ENCODE results near the gene UQCRFS1. TPM values are rescaled to one million over a fixed set of nuclear protein-coding genes. Genes with fewer than 3 reads are reported as not detected.
"Not testable (repeated sequence)": the region's sequence is repeated elsewhere in the genome, so short reads cannot be mapped to it uniquely, and the experiment has no call there.

UQCRFS1 gene
- total and polyA plus RNA-seq, 4 donors = 11.7 to 35.0 (median 18.8) TPM

DNA sequence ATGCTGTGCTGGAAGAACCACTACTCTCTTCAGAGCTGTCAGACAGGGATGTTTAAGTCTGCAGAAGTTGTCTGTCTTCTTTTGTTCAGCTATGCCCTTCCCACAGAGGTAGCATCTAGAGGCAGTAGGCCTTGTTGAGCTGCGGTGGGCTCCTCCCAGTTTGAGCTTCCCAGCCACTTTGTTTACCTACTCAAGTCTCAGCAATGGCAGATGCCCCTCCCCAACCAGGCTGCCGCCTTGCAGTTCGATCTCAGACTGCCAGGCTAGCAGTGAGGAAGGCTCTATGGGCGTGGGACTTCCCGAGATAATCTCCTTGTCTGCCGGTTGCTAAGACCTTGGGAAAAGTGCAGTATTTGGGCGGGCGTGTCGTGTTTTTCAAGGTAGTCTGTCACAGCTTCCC is 42.1 kb upstream of the UQCRFS1 start:
- Histone ChIP-seq H3K36me3 (ENCODE audit: control insufficient read depth in 4 of 4, insufficient read depth in 4 of 4, low read length in 4 of 4) (no peaks in the 10 kb centered on the region), H3K9ac (ENCODE audit: insufficient read depth in 1 of 2, low read length in 2 of 2) (peak overlapping the region in 1 of 2 donors; percentile 25), H3K9me3 (ENCODE audit: control insufficient read depth in 4 of 4, insufficient read depth in 3 of 4, low read length in 3 of 4) (peaks cover 0 to 9% (median 0%) of the 10 kb centered on the region in 4 donors), H3K4me3 (no peak overlapping the region), H3K27ac (ENCODE audit: low read depth in 1 of 2, low read length in 1 of 2) (no peak overlapping the region), H3K4me1 (ENCODE audit: control insufficient read depth in 5 of 5, insufficient read depth in 5 of 5, low read length in 5 of 5) (no peaks in the 10 kb centered on the region), H3K27me3 (ENCODE audit: control insufficient read depth in 3 of 3, insufficient read depth in 3 of 3, low read length in 2 of 3) (no peaks in the 10 kb centered on the region)
- ATAC-seq (ENCODE audit: insufficient read depth, low FRiP score) (no peak), DNase-seq (no peak)
- WGBS, 2 donors = 79 to 88% methylated on average over 9 of the region's 9 CpGs
- TF ChIP-seq, protein P1, sequence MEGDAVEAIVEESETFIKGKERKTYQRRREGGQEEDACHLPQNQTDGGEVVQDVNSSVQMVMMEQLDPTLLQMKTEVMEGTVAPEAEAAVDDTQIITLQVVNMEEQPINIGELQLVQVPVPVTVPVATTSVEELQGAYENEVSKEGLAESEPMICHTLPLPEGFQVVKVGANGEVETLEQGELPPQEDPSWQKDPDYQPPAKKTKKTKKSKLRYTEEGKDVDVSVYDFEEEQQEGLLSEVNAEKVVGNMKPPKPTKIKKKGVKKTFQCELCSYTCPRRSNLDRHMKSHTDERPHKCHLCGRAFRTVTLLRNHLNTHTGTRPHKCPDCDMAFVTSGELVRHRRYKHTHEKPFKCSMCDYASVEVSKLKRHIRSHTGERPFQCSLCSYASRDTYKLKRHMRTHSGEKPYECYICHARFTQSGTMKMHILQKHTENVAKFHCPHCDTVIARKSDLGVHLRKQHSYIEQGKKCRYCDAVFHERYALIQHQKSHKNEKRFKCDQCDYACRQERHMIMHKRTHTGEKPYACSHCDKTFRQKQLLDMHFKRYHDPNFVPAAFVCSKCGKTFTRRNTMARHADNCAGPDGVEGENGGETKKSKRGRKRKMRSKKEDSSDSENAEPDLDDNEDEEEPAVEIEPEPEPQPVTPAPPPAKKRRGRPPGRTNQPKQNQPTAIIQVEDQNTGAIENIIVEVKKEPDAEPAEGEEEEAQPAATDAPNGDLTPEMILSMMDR (IDR thresholded peaks at IDR 0.05; ENCODE audit: control extremely low read depth, extremely low read depth) = no peak

GRCh38 chr19:29249798-29250197 is 36.8 kb upstream of the UQCRFS1 start:
- H3K9ac ChIP-seq (ENCODE audit: insufficient read depth in 1 of 2, low read length in 2 of 2); H3K4me1 ChIP-seq (ENCODE audit: control insufficient read depth in 5 of 5, insufficient read depth in 5 of 5, low read length in 5 of 5); H3K27me3 ChIP-seq (ENCODE audit: control insufficient read depth in 3 of 3, insufficient read depth in 3 of 3, low read length in 2 of 3); ATAC-seq (ENCODE audit: insufficient read depth, low FRiP score); DNase-seq; H3K4me3 ChIP-seq; H3K27ac ChIP-seq (ENCODE audit: low read depth in 1 of 2, low read length in 1 of 2); H3K36me3 ChIP-seq (ENCODE audit: control insufficient read depth in 4 of 4, insufficient read depth in 4 of 4, low read length in 4 of 4); H3K9me3 ChIP-seq (ENCODE audit: control insufficient read depth in 4 of 4, insufficient read depth in 3 of 4, low read length in 3 of 4): not testable (repeated sequence)
- 70 to 82% methylated on average over 3 of the region's 3 CpGs for WGBS, 2 donors

DNA sequence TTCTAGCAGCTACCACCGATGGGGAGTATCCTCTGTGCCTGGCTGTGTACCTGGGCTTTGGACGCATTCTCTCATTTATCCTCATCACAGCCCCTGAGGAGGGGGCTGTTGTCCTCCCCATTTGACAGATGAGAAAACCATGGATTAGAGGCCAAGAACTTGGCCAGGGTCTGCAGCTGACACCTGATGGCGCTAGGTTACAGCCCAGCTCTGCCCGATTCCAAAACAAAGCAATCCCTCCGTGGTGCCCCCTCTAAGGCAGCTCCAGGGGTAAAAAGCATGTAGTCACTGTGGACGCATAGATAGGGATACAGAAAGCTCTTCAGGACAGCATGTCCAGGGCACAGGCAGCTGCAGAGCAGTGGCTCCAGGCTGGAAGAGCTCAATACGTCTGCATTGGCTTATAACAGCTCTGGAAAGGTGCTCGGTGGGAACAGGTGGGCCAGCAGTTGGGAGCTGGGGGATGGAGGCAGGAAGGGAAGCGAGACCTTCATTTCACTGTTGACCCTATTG is 35.4 kb upstream of the UQCRFS1 start:
- DNase-seq = no peak
- no peaks in the 10 kb centered on the region for H3K36me3 ChIP-seq (ENCODE audit: control insufficient read depth in 4 of 4, insufficient read depth in 4 of 4, low read length in 4 of 4)
- 50 to 62% methylated on average over 9 of the region's 9 CpGs for WGBS, 2 donors
- no peak overlapping the region for H3K9ac ChIP-seq (ENCODE audit: insufficient read depth in 1 of 2, low read length in 2 of 2)
- peaks cover 0 to 3% (median 0%) of the 10 kb centered on the region in 3 donors for H3K27me3 ChIP-seq (ENCODE audit: control insufficient read depth in 3 of 3, insufficient read depth in 3 of 3, low read length in 2 of 3)
- TF ChIP-seq, protein P1 (IDR thresholded peaks at IDR 0.05; ENCODE audit: control extremely low read depth, extremely low read depth) = no peak
- ATAC-seq (ENCODE audit: insufficient read depth, low FRiP score) = no peak
- H3K27ac ChIP-seq (ENCODE audit: low read depth in 1 of 2, low read length in 1 of 2) = no peak overlapping the region
- no peak overlapping the region for H3K4me3 ChIP-seq
- H3K9me3 ChIP-seq (ENCODE audit: control insufficient read depth in 4 of 4, insufficient read depth in 3 of 4, low read length in 3 of 4) = peaks cover 0 to 3% (median 0%) of the 10 kb centered on the region in 4 donors
- peaks cover 0 to 4% (median 0%) of the 10 kb centered on the region in 5 donors for H3K4me1 ChIP-seq (ENCODE audit: control insufficient read depth in 5 of 5, insufficient read depth in 5 of 5, low read length in 5 of 5)

GRCh38 chr19:29247872-29248271 is 34.9 kb upstream of the UQCRFS1 start:
- WGBS, 2 donors = 25 to 32% methylated on average over 9 of the region's 9 CpGs
- Histone ChIP-seq H3K4me3 (no peak overlapping the region), H3K9me3 (ENCODE audit: control insufficient read depth in 4 of 4, insufficient read depth in 3 of 4, low read length in 3 of 4) (peaks cover 0 to 3% (median 0%) of the 10 kb centered on the region in 4 donors), H3K27ac (ENCODE audit: low read depth in 1 of 2, low read length in 1 of 2) (no peak overlapping the region), H3K9ac (ENCODE audit: insufficient read depth in 1 of 2, low read length in 2 of 2) (no peak overlapping the region), H3K27me3 (ENCODE audit: control insufficient read depth in 3 of 3, insufficient read depth in 3 of 3, low read length in 2 of 3) (peaks cover 0 to 3% (median 0%) of the 10 kb centered on the region in 3 donors), H3K4me1 (ENCODE audit: control insufficient read depth in 5 of 5, insufficient read depth in 5 of 5, low read length in 5 of 5) (peaks cover 0 to 4% (median 0%) of the 10 kb centered on the region in 5 donors), H3K36me3 (ENCODE audit: control insufficient read depth in 4 of 4, insufficient read depth in 4 of 4, low read length in 4 of 4) (no peaks in the 10 kb centered on the region)
- ATAC-seq (ENCODE audit: insufficient read depth, low FRiP score) (no peak), DNase-seq (peak in 2 of 3 donors; percentile 11 to 24)
- TF ChIP-seq, protein P1 (IDR thresholded peaks at IDR 0.05; ENCODE audit: control extremely low read depth, extremely low read depth) = no peak
